GM12878 (cell line): ENCODE measurements around the gene ZBED2. TPM values are rescaled to one million over a fixed set of nuclear protein-coding genes. Genes with fewer than 3 reads are reported as not detected.
"Not testable (repeated sequence)": the region's sequence is repeated elsewhere in the genome, so short reads cannot be mapped to it uniquely, and the experiment has no call there.

ENCODE experiments used
- ATAC-seq: fragments of 200-7000 bp; cut with Tn5 transposase; 3 replicates; pipeline ENCODE4 v1.9.1; 2020; ENCODE audit warnings: mild to moderate bottlenecking, moderate library complexity
- BruUV-seq: library from RNA; stranded (reverse); fragments of 400-500 nt; replicated peaks from 2 replicates; lab custom pipeline; 2021; lab: Mats Ljungman, UMichigan
- CTCF ChIA-PET: fragments of 300-600 bp; sonication (Branson Sonifier 250); formaldehyde crosslinking; extraction: SDS; loops from one replicate; lab custom pipeline; 2021; ENCODE audit warnings: inconsistent platforms; lab: Yijun Ruan, JAX
- POLR2A ChIA-PET: fragments of 350-600 bp; formaldehyde crosslinking; extraction: SDS; loops from one replicate; lab custom pipeline; 2021; ENCODE audit warnings: inconsistent platforms; lab: Charles Lee
- RAD21 ChIA-PET: fragments of 300-600 bp; sonication (Branson Sonifier 250); formaldehyde crosslinking; loops from one replicate; lab custom pipeline; 2023; ENCODE audit warnings: antibody characterized with exemption; ENCODE audit not compliant: unreplicated experiment; lab: Charles Lee
- SMC1A ChIA-PET: fragments of 300-600 bp; sonication (Branson Sonifier 250); formaldehyde crosslinking; loops from one replicate; lab custom pipeline; 2023; ENCODE audit not compliant: unreplicated experiment, uncharacterized antibody; lab: Charles Lee
- DNase-seq: peaks from one replicate; pipeline ENCODE4 v3.0.0-alpha.2; 2011; ENCODE audit warnings: low read depth, low spot score
- FAIRE-seq: peaks from 3 replicates; lab custom pipeline; 2011; peaks lifted over from hg19 to GRCh38; lab: Jason Lieb, UNC
- H2AFZ ChIP-seq: 2 replicates; pipeline ENCODE4 v1.6.0; 2011; ENCODE audit warnings: low read depth, low read length, control low read depth; ENCODE audit not compliant: control insufficient read depth
- H3K27ac ChIP-seq: 2 replicates; pipeline ENCODE4 v1.5.1; 2011; ENCODE audit warnings: control low read depth; ENCODE audit not compliant: control insufficient read depth, insufficient read depth
- H3K27me3 ChIP-seq, 2 experiments: replicated peaks in 1 of 2; 2 replicates each; pipeline versions ENCODE4 v1.6.0 to v1.6.1; 2011; ENCODE audit warnings: low read length in 1 of 2; ENCODE audit not compliant: control insufficient read depth in 2 of 2, insufficient read depth in 2 of 2
- H3K36me3 ChIP-seq, 2 experiments: 2 replicates each; pipeline ENCODE4 v1.5.1; 2011; ENCODE audit warnings: low read length in 1 of 2; ENCODE audit not compliant: control insufficient read depth in 2 of 2, insufficient read depth in 2 of 2
- H3K4me1 ChIP-seq: 2 replicates; pipeline ENCODE4 v1.6.1; 2011; ENCODE audit warnings: mild to moderate bottlenecking, low read length, moderate library complexity, mixed read lengths; ENCODE audit not compliant: control insufficient read depth, insufficient read depth
- H3K4me2 ChIP-seq: 2 replicates; pipeline ENCODE4 v1.6.0; 2011; ENCODE audit warnings: control low read depth; ENCODE audit not compliant: control insufficient read depth, insufficient read depth
- H3K4me3 ChIP-seq: fragments of 200-600 bp; sonication (generic); 2 replicates; pipeline ENCODE4 v1.5.1; 2016
- H3K79me2 ChIP-seq: 2 replicates; pipeline ENCODE4 v1.6.0; 2011; ENCODE audit warnings: low read length; ENCODE audit not compliant: control insufficient read depth, insufficient read depth
- H3K9ac ChIP-seq: 2 replicates; pipeline ENCODE4 v1.8.0; 2011; ENCODE audit warnings: low read length, control low read depth, mixed read lengths; ENCODE audit not compliant: control insufficient read depth, insufficient read depth
- H3K9me3 ChIP-seq: replicated peaks from 3 replicates; pipeline ENCODE4 v1.5.1; 2011; ENCODE audit warnings: mild to moderate bottlenecking, low read length; ENCODE audit not compliant: control insufficient read depth, insufficient read depth
- H4K20me1 ChIP-seq: 2 replicates; pipeline ENCODE4 v1.6.0; 2011; ENCODE audit not compliant: control insufficient read depth, insufficient read depth
- CBX3 ChIP-seq: fragments of 200-600 bp; sonication (generic); IDR thresholded peaks from 2 replicates; pipeline ENCODE4 v1.6.1; 2016; ENCODE audit warnings: low read depth, borderline replicate concordance
- ESRRA ChIP-seq: IDR thresholded peaks from 2 replicates; pipeline ENCODE4 v1.6.1; 2012; ENCODE audit warnings: mild to moderate bottlenecking, low read length, improper control_type of control experiment
- EZH2 ChIP-seq: IDR thresholded peaks from 2 replicates; pipeline ENCODE4 v1.6.1; 2012; ENCODE audit warnings: low read depth, mild to moderate bottlenecking, control low read depth, inconsistent platforms, low read length, borderline replicate concordance; ENCODE audit not compliant: control insufficient read depth
- FOS ChIP-seq: IDR thresholded peaks from 3 replicates; pipeline ENCODE4 v1.6.1; 2011; ENCODE audit warnings: borderline replicate concordance; ENCODE audit not compliant: insufficient read length; ENCODE audit errors: extremely low read depth
- FOXK2 ChIP-seq: fragments of 450-650 bp; IDR thresholded peaks from 2 replicates; pipeline ENCODE4 v1.6.1; 2017; ENCODE audit warnings: mild to moderate bottlenecking, moderate library complexity
- KAT2A ChIP-seq: conservative IDR thresholded peaks from 2 replicates; pipeline ENCODE4 v1.6.1; 2011; ENCODE audit warnings: low read depth, low read length; ENCODE audit not compliant: control insufficient read depth
- NFIC ChIP-seq: IDR thresholded peaks from 2 replicates; pipeline ENCODE4 v1.6.1; 2012; ENCODE audit warnings: low read depth, mild to moderate bottlenecking, inconsistent platforms, low read length, moderate library complexity
- POLR2AphosphoS5 ChIP-seq: IDR thresholded peaks from 2 replicates; pipeline ENCODE4 v1.6.1; 2011; ENCODE audit warnings: mild to moderate bottlenecking, low read length, inconsistent platforms
- RAD21 ChIP-seq: IDR thresholded peaks from 2 replicates; pipeline ENCODE4 v1.6.1; 2011; ENCODE audit warnings: mild to moderate bottlenecking, low read depth, low read length, moderate library complexity; ENCODE audit not compliant: insufficient read depth
- SMC3 ChIP-seq: IDR thresholded peaks from 2 replicates; pipeline ENCODE4 v1.6.1; 2011; ENCODE audit warnings: low read length, improper control_type of control experiment, borderline replicate concordance
- TAF1 ChIP-seq: IDR thresholded peaks from 2 replicates; pipeline ENCODE4 v1.6.1; 2011; ENCODE audit warnings: mild to moderate bottlenecking, low read depth, low read length, borderline replicate concordance
- WGBS: methylation state at CpG from one replicate; pipeline ENCODE4 v1.1.6; 2016; ENCODE audit warnings: low lambda C conversion rate; ENCODE audit not compliant: insufficient replicate concordance, insufficient coverage; ENCODE audit errors: missing lambda C conversion rate; 5-methylcytosine and 5-hydroxymethylcytosine counted together
- in situ Hi-C: fragments of 300-500 bp; cut with MboI; formaldehyde crosslinking; loops from 9 replicates; pipeline ENCODE4 v1.14.3; 2018; ENCODE audit warnings: mixed read lengths
- intact Hi-C: fragments of 100-400 bp; cut with micrococcal nuclease; formaldehyde crosslinking; loops from one replicate; pipeline ENCODE4 v1.14.2; 2022; ENCODE audit not compliant: unreplicated experiment
- polyA plus RNA-seq, 11 experiments: library from polyadenylated mRNA; depleted of rRNA in 4 of 11; unstranded in 6 of 11; stranded (reverse) in 5 of 11; fragments of >200 nt; fragmentation: Nextera tagmentation in 4 of 11; fragmentation: Illumina TruSeq in 1 of 11; extraction: Ambion mirVana in 4 of 11; extraction: Trizol in 1 of 11; gene quantifications; 1 replicate in 1 of 11; 2 replicates in 10 of 11; pipeline versions ENCODE4 v1.2.1 to v1.2.3, GENCODE V29; 2011 to 2016; ENCODE audit warnings: inconsistent platforms in 2 of 11, missing spikeins in 2 of 11, low read depth in 1 of 11
- total RNA-seq, 4 experiments: library from RNA; depleted of rRNA in 3 of 4; stranded (reverse); fragments of >200 nt in 3 of 4; fragmentation: Illumina TruSeq in 1 of 4; extraction: Trizol in 1 of 4; gene quantifications; 2 replicates each; pipeline versions ENCODE4 v1.2.1 to v1.2.3, GENCODE V29; 2013 to 2021
- TF ChIP-seq, protein P1 (sequence below): fragments of 450-650 bp; IDR thresholded peaks from 2 replicates; pipeline ENCODE4 v1.6.1; 2017; ENCODE audit warnings: low read depth, mild to moderate bottlenecking, moderate library complexity
- TF ChIP-seq, protein P2 (sequence below): fragments of 450-650 bp; IDR thresholded peaks from 2 replicates; pipeline ENCODE4 v1.6.1; 2017; ENCODE audit warnings: mild to moderate bottlenecking, low read depth, inconsistent platforms; ENCODE audit not compliant: poor library complexity, severe bottlenecking

The ZBED2 gene
- total and polyA plus RNA-seq, 10 of the 15 experiments (the other 5 are each of a cell fraction or from before 2014, with no cell fraction given), result 0.02 to 0.24 (median 0.08) TPM; not detected in 3

GRCh38 chr3:111566844-111567243 lies 28.3 kb downstream of the ZBED2 start (continued):
- TF ChIP-seq KAT2A (no peak), NFIC (no peak), POLR2AphosphoS5 (no peak), EZH2 (no peak)

DNA sequence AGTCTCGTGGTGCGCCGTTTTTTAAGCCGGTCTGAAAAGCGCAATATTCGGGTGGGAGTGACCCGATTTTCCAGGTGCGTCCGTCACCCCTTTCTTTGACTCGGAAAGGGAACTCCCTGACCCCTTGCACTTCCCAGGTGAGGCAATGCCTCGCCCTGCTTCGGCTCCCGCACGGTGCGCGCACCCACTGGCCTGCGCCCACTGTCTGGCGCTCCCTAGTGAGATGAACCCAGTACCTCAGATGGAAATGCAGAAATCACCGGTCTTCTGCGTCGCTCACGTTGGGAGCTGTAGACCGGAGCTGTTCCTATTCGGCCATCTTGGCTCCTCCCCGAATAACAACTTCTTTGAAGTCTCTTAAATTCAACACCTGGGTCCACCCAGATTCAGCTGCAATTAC lies 33.2 kb downstream of the ZBED2 start:
- CTCF ChIA-PET, H3K4me2 ChIP-seq, H4K20me1 ChIP-seq, H3K27ac ChIP-seq, intact Hi-C loops, FAIRE-seq, POLR2A ChIA-PET, H3K4me3 ChIP-seq, in situ Hi-C loops, H3K36me3 ChIP-seq, H3K9me3 ChIP-seq, H3K4me1 ChIP-seq, RAD21 ChIA-PET, H3K27me3 ChIP-seq, DNase-seq, BruUV-seq, H3K9ac ChIP-seq, H3K79me2 ChIP-seq, ATAC-seq, SMC1A ChIA-PET, H2AFZ ChIP-seq: not testable (repeated sequence)
- 83% methylated on average over 16 of the region's 25 CpGs for WGBS

DNA sequence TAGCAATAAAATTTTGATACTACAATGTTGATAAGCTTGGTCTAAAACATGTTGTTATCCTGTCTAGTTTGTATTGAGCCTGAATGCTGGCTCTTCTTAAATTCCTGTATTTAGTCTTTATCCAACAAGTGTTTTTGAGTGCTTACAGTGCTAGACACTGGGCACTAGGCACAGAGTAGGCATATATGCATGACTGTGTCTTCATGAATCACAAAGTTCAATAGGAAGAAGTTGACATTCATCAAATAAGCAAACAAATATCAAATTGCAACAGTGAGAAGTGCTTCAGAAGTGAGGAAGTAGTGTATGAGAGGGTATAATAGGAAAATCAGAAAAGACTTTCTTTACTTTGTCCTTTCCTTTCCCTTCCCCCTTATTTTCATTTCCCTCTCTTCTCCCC lies 46.4 kb downstream of the ZBED2 start:
- intact Hi-C loops, result loop anchor here (10.0 kb wide), 1 partner anchor 464 kb away; no protein-coding TSS in a partner anchor
- ChIA-PET POLR2A (interaction anchor here (0.7 kb wide), 1 partner anchor 326 kb away, joined by 5 read pairs; no protein-coding TSS in a partner anchor), SMC1A (interaction anchor here (0.6 to 2.5 kb wide), 4 partner anchors 10 to 1610 kb away, joined by 3 to 13 read pairs (median 6); no protein-coding TSS in a partner anchor), RAD21 (interaction anchor here (0.6 to 2.2 kb wide), 4 partner anchors 10 to 1437 kb away, joined by 3 to 10 read pairs (median 3); no protein-coding TSS in a partner anchor), CTCF (no interaction called here)
- H3K9me3 ChIP-seq, result no peaks in the 10 kb centered on the region
- H3K9ac ChIP-seq, result no peak overlapping the region
- no peak overlapping the region for H3K4me3 ChIP-seq
- no peaks in the 10 kb centered on the region for H3K36me3 ChIP-seq
- H3K27ac ChIP-seq, result no peak overlapping the region
- H3K4me2 ChIP-seq, result no peak overlapping the region; the same call in 1 of the 2 replicates
- no TSS peak for BruUV-seq
- no peak for DNase-seq
- no peak overlapping the region for H2AFZ ChIP-seq
- H3K4me1 ChIP-seq, result peaks cover 12% of the 10 kb centered on the region
- no peak for ATAC-seq
- no peak for FAIRE-seq
- H3K79me2 ChIP-seq, result no peaks in the 10 kb centered on the region
- H4K20me1 ChIP-seq, result no peaks in the 10 kb centered on the region
- no peaks in the 10 kb centered on the region; a peak in 1 of 4 replicates for H3K27me3 ChIP-seq
- in situ Hi-C loops, result no loop called here
- TF ChIP-seq SMC3 (no peak), FOXK2 (no peak), CBX3 (no peak), FOS (no peak), RAD21 (no peak), ESRRA (no peak), TAF1 (no peak)
- TF ChIP-seq, protein P1, sequence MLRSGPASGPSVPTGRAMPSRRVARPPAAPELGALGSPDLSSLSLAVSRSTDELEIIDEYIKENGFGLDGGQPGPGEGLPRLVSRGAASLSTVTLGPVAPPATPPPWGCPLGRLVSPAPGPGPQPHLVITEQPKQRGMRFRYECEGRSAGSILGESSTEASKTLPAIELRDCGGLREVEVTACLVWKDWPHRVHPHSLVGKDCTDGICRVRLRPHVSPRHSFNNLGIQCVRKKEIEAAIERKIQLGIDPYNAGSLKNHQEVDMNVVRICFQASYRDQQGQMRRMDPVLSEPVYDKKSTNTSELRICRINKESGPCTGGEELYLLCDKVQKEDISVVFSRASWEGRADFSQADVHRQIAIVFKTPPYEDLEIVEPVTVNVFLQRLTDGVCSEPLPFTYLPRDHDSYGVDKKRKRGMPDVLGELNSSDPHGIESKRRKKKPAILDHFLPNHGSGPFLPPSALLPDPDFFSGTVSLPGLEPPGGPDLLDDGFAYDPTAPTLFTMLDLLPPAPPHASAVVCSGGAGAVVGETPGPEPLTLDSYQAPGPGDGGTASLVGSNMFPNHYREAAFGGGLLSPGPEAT, result no peak
- TF ChIP-seq, protein P2, sequence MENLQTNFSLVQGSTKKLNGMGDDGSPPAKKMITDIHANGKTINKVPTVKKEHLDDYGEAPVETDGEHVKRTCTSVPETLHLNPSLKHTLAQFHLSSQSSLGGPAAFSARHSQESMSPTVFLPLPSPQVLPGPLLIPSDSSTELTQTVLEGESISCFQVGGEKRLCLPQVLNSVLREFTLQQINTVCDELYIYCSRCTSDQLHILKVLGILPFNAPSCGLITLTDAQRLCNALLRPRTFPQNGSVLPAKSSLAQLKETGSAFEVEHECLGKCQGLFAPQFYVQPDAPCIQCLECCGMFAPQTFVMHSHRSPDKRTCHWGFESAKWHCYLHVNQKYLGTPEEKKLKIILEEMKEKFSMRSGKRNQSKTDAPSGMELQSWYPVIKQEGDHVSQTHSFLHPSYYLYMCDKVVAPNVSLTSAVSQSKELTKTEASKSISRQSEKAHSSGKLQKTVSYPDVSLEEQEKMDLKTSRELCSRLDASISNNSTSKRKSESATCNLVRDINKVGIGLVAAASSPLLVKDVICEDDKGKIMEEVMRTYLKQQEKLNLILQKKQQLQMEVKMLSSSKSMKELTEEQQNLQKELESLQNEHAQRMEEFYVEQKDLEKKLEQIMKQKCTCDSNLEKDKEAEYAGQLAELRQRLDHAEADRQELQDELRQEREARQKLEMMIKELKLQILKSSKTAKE, result no peak
